ENCODE data around the gene RRAS2.
"Not testable (repeated sequence)": the region's sequence is repeated elsewhere in the genome, so short reads cannot be mapped to it uniquely, and the experiment has no call there.

Gene RRAS2

GRCh38 chr11:14364322-14364721 lies 5.3 kb upstream of the RRAS2 start:
- Histone ChIP-seq H3K9ac (ENCODE audit: low read length) (no peak overlapping the region), H3K27ac (ENCODE audit: low read depth, low read length) (no peak overlapping the region), H3K4me3 (ENCODE audit: low read length) (no peak overlapping the region), H3K36me3 (ENCODE audit: control insufficient read depth, insufficient read depth, low read length) (no peaks in the 10 kb centered on the region), H3K27me3 (ENCODE audit: control insufficient read depth, insufficient read depth, low read length) (no peaks in the 10 kb centered on the region), H3K4me1 (ENCODE audit: control insufficient read depth, insufficient read depth, low read length) (peaks cover 2% of the 10 kb centered on the region)

GRCh38 chr11:14362611-14363010 lies 3.6 kb upstream of the RRAS2 start:
- H3K9ac ChIP-seq (ENCODE audit: low read length): no peak overlapping the region
- H3K36me3 ChIP-seq (ENCODE audit: control insufficient read depth, insufficient read depth, low read length): no peaks in the 10 kb centered on the region
- H3K4me3 ChIP-seq (ENCODE audit: low read length): no peak overlapping the region
- peaks cover 3% of the 10 kb centered on the region for H3K4me1 ChIP-seq (ENCODE audit: control insufficient read depth, insufficient read depth, low read length)
- no peak overlapping the region for H3K27ac ChIP-seq (ENCODE audit: low read depth, low read length)
- H3K27me3 ChIP-seq (ENCODE audit: control insufficient read depth, insufficient read depth, low read length): no peaks in the 10 kb centered on the region

- no peaks in the 10 kb centered on the region for H3K36me3 ChIP-seq (ENCODE audit: control insufficient read depth, insufficient read depth, low read length)
- no peak overlapping the region for H3K9ac ChIP-seq (ENCODE audit: low read length)
- H3K4me3 ChIP-seq (ENCODE audit: low read length): no peak overlapping the region
- H3K4me1 ChIP-seq (ENCODE audit: control insufficient read depth, insufficient read depth, low read length): peaks cover 6% of the 10 kb centered on the region
- H3K27ac ChIP-seq (ENCODE audit: low read depth, low read length): no peak overlapping the region
- no peaks in the 10 kb centered on the region for H3K27me3 ChIP-seq (ENCODE audit: control insufficient read depth, insufficient read depth, low read length)
Observed at GRCh38 chr11:14361951-14362350, 3.0 kb upstream of the RRAS2 start.

GRCh38 chr11:14360976-14361375 lies 2.0 kb upstream of the RRAS2 start:
- Histone ChIP-seq H3K36me3 (ENCODE audit: control insufficient read depth, insufficient read depth, low read length) (no peaks in the 10 kb centered on the region), H3K9ac (ENCODE audit: low read length) (no peak overlapping the region), H3K4me3 (ENCODE audit: low read length) (no peak overlapping the region), H3K27me3 (ENCODE audit: control insufficient read depth, insufficient read depth, low read length) (no peaks in the 10 kb centered on the region), H3K4me1 (ENCODE audit: control insufficient read depth, insufficient read depth, low read length) (peaks cover 6% of the 10 kb centered on the region), H3K27ac (ENCODE audit: low read depth, low read length) (no peak overlapping the region)

GRCh38 chr11:14359501-14360031 lies 583 bp upstream of the RRAS2 start:
- Histone ChIP-seq H3K9ac (ENCODE audit: low read length) (no peak overlapping the region), H3K27me3 (ENCODE audit: control insufficient read depth, insufficient read depth, low read length) (no peaks in the 10 kb centered on the region), H3K27ac (ENCODE audit: low read depth, low read length) (no peak overlapping the region), H3K36me3 (ENCODE audit: control insufficient read depth, insufficient read depth, low read length) (no peaks in the 10 kb centered on the region), H3K4me3 (ENCODE audit: low read length) (peak overlapping the region; percentile 77), H3K4me1 (ENCODE audit: control insufficient read depth, insufficient read depth, low read length) (peaks cover 6% of the 10 kb centered on the region)

GRCh38 chr11:14357881-14358728 lies 878 bp downstream of the RRAS2 start:
- Histone ChIP-seq H3K4me3 (ENCODE audit: low read length) (peak overlapping the region; percentile 77), H3K9ac (ENCODE audit: low read length) (peak overlapping the region; percentile 38), H3K36me3 (ENCODE audit: control insufficient read depth, insufficient read depth, low read length) (no peaks in the 10 kb centered on the region), H3K4me1 (ENCODE audit: control insufficient read depth, insufficient read depth, low read length) (peaks cover 6% of the 10 kb centered on the region), H3K27me3 (ENCODE audit: control insufficient read depth, insufficient read depth, low read length) (no peaks in the 10 kb centered on the region), H3K27ac (ENCODE audit: low read depth, low read length) (peak overlapping the region; percentile 63)

- H3K4me1 ChIP-seq (ENCODE audit: control insufficient read depth, insufficient read depth, low read length): peaks cover 6% of the 10 kb centered on the region
- H3K36me3 ChIP-seq (ENCODE audit: control insufficient read depth, insufficient read depth, low read length): no peaks in the 10 kb centered on the region
- no peak overlapping the region for H3K9ac ChIP-seq (ENCODE audit: low read length)
- no peak overlapping the region for H3K27ac ChIP-seq (ENCODE audit: low read depth, low read length)
- no peak overlapping the region for H3K4me3 ChIP-seq (ENCODE audit: low read length)
- H3K27me3 ChIP-seq (ENCODE audit: control insufficient read depth, insufficient read depth, low read length): no peaks in the 10 kb centered on the region
Observed at GRCh38 chr11:14356342-14356741, 2.6 kb downstream of the RRAS2 start.

GRCh38 chr11:14354604-14355003 lies 4.4 kb downstream of the RRAS2 start:
- not testable (repeated sequence) for H3K9ac ChIP-seq (ENCODE audit: low read length); H3K4me3 ChIP-seq (ENCODE audit: low read length); H3K27ac ChIP-seq (ENCODE audit: low read depth, low read length); H3K27me3 ChIP-seq (ENCODE audit: control insufficient read depth, insufficient read depth, low read length); H3K36me3 ChIP-seq (ENCODE audit: control insufficient read depth, insufficient read depth, low read length); H3K4me1 ChIP-seq (ENCODE audit: control insufficient read depth, insufficient read depth, low read length)

GRCh38 chr11:14350716-14351238 lies 8.2 kb downstream of the RRAS2 start:
- H3K4me1 ChIP-seq (ENCODE audit: control insufficient read depth, insufficient read depth, low read length): no peaks in the 10 kb centered on the region
- no peaks in the 10 kb centered on the region for H3K27me3 ChIP-seq (ENCODE audit: control insufficient read depth, insufficient read depth, low read length)
- H3K36me3 ChIP-seq (ENCODE audit: control insufficient read depth, insufficient read depth, low read length): no peaks in the 10 kb centered on the region
- H3K27ac ChIP-seq (ENCODE audit: low read depth, low read length): no peak overlapping the region
- H3K4me3 ChIP-seq (ENCODE audit: low read length): no peak overlapping the region
- H3K9ac ChIP-seq (ENCODE audit: low read length): no peak overlapping the region

- no peaks in the 10 kb centered on the region for H3K36me3 ChIP-seq (ENCODE audit: control insufficient read depth, insufficient read depth, low read length)
- no peaks in the 10 kb centered on the region for H3K27me3 ChIP-seq (ENCODE audit: control insufficient read depth, insufficient read depth, low read length)
- no peak overlapping the region for H3K9ac ChIP-seq (ENCODE audit: low read length)
- H3K4me3 ChIP-seq (ENCODE audit: low read length): no peak overlapping the region
- no peaks in the 10 kb centered on the region for H3K4me1 ChIP-seq (ENCODE audit: control insufficient read depth, insufficient read depth, low read length)
- H3K27ac ChIP-seq (ENCODE audit: low read depth, low read length): no peak overlapping the region
Observed at GRCh38 chr11:14350215-14350614, 8.8 kb downstream of the RRAS2 start.

- no peaks in the 10 kb centered on the region for H3K4me1 ChIP-seq (ENCODE audit: control insufficient read depth, insufficient read depth, low read length)
- no peak overlapping the region for H3K4me3 ChIP-seq (ENCODE audit: low read length)
- H3K27ac ChIP-seq (ENCODE audit: low read depth, low read length): no peak overlapping the region
- H3K27me3 ChIP-seq (ENCODE audit: control insufficient read depth, insufficient read depth, low read length): no peaks in the 10 kb centered on the region
- H3K9ac ChIP-seq (ENCODE audit: low read length): no peak overlapping the region
- no peaks in the 10 kb centered on the region for H3K36me3 ChIP-seq (ENCODE audit: control insufficient read depth, insufficient read depth, low read length)
Observed at GRCh38 chr11:14347991-14348390, 11.0 kb downstream of the RRAS2 start.

GRCh38 chr11:14347494-14347893 lies 11.5 kb downstream of the RRAS2 start:
- Histone ChIP-seq H3K9ac (ENCODE audit: low read length) (no peak overlapping the region), H3K27ac (ENCODE audit: low read depth, low read length) (no peak overlapping the region), H3K36me3 (ENCODE audit: control insufficient read depth, insufficient read depth, low read length) (no peaks in the 10 kb centered on the region), H3K4me3 (ENCODE audit: low read length) (no peak overlapping the region), H3K27me3 (ENCODE audit: control insufficient read depth, insufficient read depth, low read length) (no peaks in the 10 kb centered on the region), H3K4me1 (ENCODE audit: control insufficient read depth, insufficient read depth, low read length) (no peaks in the 10 kb centered on the region)

Measured in rectal smooth muscle tissue (tissue), 1 donor.